Activated T-cell treated with anti-CD3 and anti-CD28 coated beads, Interleukin-2, amount 50 U/mL, for 4 hours (primary cell): ENCODE results near the gene ARHGEF1. TPM values are rescaled to one million over a fixed set of nuclear protein-coding genes. Genes with fewer than 3 reads are reported as not detected.
A peak's percentile ranks its signal among the peaks of the same experiment; 100 is the strongest.
"Not testable (repeated sequence)": the region's sequence is repeated elsewhere in the genome, so short reads cannot be mapped to it uniquely, and the experiment has no call there.

Experiments used
- ATAC-seq, 2 donors: fragments of 200-7000 bp; cut with Tn5 transposase; one replicate each; pipeline ENCODE4 v1.10.0; 2021
- DNase-seq: peaks from one replicate; pipeline ENCODE4 v3.0.0-alpha.2; 2020
- H3K27me3 Mint-ChIP-seq: one replicate; pipeline ENCODE4 v1.8.0; 2021; ENCODE audit warnings: low read depth, mixed read lengths
- H3K36me3 Mint-ChIP-seq: one replicate; pipeline ENCODE4 v1.8.0; 2022; ENCODE audit warnings: mixed read lengths; ENCODE audit not compliant: insufficient read depth
- H3K4me1 Mint-ChIP-seq: one replicate; pipeline ENCODE4 v1.8.0; 2021; ENCODE audit warnings: low read depth, mixed read lengths
- H3K4me3 Mint-ChIP-seq: one replicate; pipeline ENCODE4 v1.8.0; 2021; ENCODE audit warnings: mild to moderate bottlenecking, moderate library complexity, mixed read lengths
- H3K9me3 Mint-ChIP-seq: one replicate; pipeline ENCODE4 v1.8.0; 2021; ENCODE audit warnings: mixed read lengths
- total RNA-seq, 3 donors: library from RNA; stranded (reverse); gene quantifications; one replicate each; pipeline ENCODE4 v1.2.1, GENCODE V29; 2021

The ARHGEF1 gene
- total RNA-seq, 3 donors from 2014 or later = 286 to 314 (median 301) TPM

GRCh38 chr19:41939209-41939608 lies 56.2 kb downstream of the ARHGEF1 start:
- H3K27me3 Mint-ChIP-seq, H3K36me3 Mint-ChIP-seq, DNase-seq, H3K4me3 Mint-ChIP-seq, H3K9me3 Mint-ChIP-seq, ATAC-seq: not testable (repeated sequence)
- peaks cover 49% of the 10 kb centered on the region for H3K4me1 Mint-ChIP-seq

GRCh38 chr19:41939861-41940730 lies 57.1 kb downstream of the ARHGEF1 start:
- no peaks in the 10 kb centered on the region for H3K9me3 Mint-ChIP-seq
- peaks cover 5% of the 10 kb centered on the region for H3K27me3 Mint-ChIP-seq
- peak overlapping the region; percentile 82 for H3K4me3 Mint-ChIP-seq
- ATAC-seq (peak; percentile 15 to 19), DNase-seq (peak; percentile 69)
- peaks cover 49% of the 10 kb centered on the region for H3K4me1 Mint-ChIP-seq
- no peaks in the 10 kb centered on the region for H3K36me3 Mint-ChIP-seq

GRCh38 chr19:41940731-41941409 lies 57.9 kb downstream of the ARHGEF1 start:
- H3K4me1 Mint-ChIP-seq = peaks cover 51% of the 10 kb centered on the region
- DNase-seq (no peak), ATAC-seq (no peak)
- H3K36me3 Mint-ChIP-seq = no peaks in the 10 kb centered on the region
- peak overlapping the region; percentile 82 for H3K4me3 Mint-ChIP-seq
- no peaks in the 10 kb centered on the region for H3K9me3 Mint-ChIP-seq
- peaks cover 5% of the 10 kb centered on the region for H3K27me3 Mint-ChIP-seq

- Mint-ChIP-seq H3K36me3 (no peaks in the 10 kb centered on the region), H3K4me1 (peaks cover 50% of the 10 kb centered on the region), H3K27me3 (peaks cover 5% of the 10 kb centered on the region), H3K4me3 (peak overlapping the region; percentile 43), H3K9me3 (no peaks in the 10 kb centered on the region)
- no peak for ATAC-seq
- no peak for DNase-seq
Measured at GRCh38 chr19:41941410-41942202, 58.6 kb downstream of the ARHGEF1 start.

GRCh38 chr19:41944336-41944735 lies 61.4 kb downstream of the ARHGEF1 start:
- Mint-ChIP-seq H3K36me3 (no peaks in the 10 kb centered on the region), H3K4me3 (no peak overlapping the region), H3K9me3 (no peaks in the 10 kb centered on the region), H3K4me1 (peaks cover 60% of the 10 kb centered on the region), H3K27me3 (peaks cover 3% of the 10 kb centered on the region)
- DNase-seq (no peak), ATAC-seq (no peak)

GRCh38 chr19:41945135-41945766 lies 62.3 kb downstream of the ARHGEF1 start:
- peaks cover 3% of the 10 kb centered on the region for H3K27me3 Mint-ChIP-seq
- ATAC-seq (peak; percentile 95 to 96), DNase-seq (peak; percentile 86)
- H3K4me3 Mint-ChIP-seq = peak overlapping the region; percentile 66
- H3K4me1 Mint-ChIP-seq = peaks cover 60% of the 10 kb centered on the region
- H3K36me3 Mint-ChIP-seq = no peaks in the 10 kb centered on the region
- no peaks in the 10 kb centered on the region for H3K9me3 Mint-ChIP-seq

- H3K36me3 Mint-ChIP-seq = no peaks in the 10 kb centered on the region
- H3K4me3 Mint-ChIP-seq = peak overlapping the region; percentile 56
- ATAC-seq = no peak
- no peak for DNase-seq
- H3K9me3 Mint-ChIP-seq = no peaks in the 10 kb centered on the region
- no peaks in the 10 kb centered on the region for H3K27me3 Mint-ChIP-seq
- peaks cover 57% of the 10 kb centered on the region for H3K4me1 Mint-ChIP-seq
Measured at GRCh38 chr19:41947091-41947490, 64.1 kb downstream of the ARHGEF1 start.

- H3K27me3 Mint-ChIP-seq = no peaks in the 10 kb centered on the region
- H3K36me3 Mint-ChIP-seq = peaks cover 3% of the 10 kb centered on the region
- no peak overlapping the region for H3K4me3 Mint-ChIP-seq
- ATAC-seq (peak; percentile 87 to 89), DNase-seq (peak; percentile 93)
- no peaks in the 10 kb centered on the region for H3K9me3 Mint-ChIP-seq
- H3K4me1 Mint-ChIP-seq = peaks cover 27% of the 10 kb centered on the region
Measured at GRCh38 chr19:41951686-41952172, 68.7 kb downstream of the ARHGEF1 start.

GRCh38 chr19:41955521-41955920 lies 72.5 kb downstream of the ARHGEF1 start:
- Mint-ChIP-seq H3K9me3 (no peaks in the 10 kb centered on the region), H3K4me3 (no peak overlapping the region), H3K27me3 (no peaks in the 10 kb centered on the region), H3K36me3 (peaks cover 3% of the 10 kb centered on the region), H3K4me1 (peaks cover 23% of the 10 kb centered on the region)
- ATAC-seq = no peak
- no peak for DNase-seq

GRCh38 chr19:41956621-41957020 lies 73.6 kb downstream of the ARHGEF1 start:
- peaks cover 3% of the 10 kb centered on the region for H3K36me3 Mint-ChIP-seq
- ATAC-seq (no peak), DNase-seq (no peak)
- H3K9me3 Mint-ChIP-seq = no peaks in the 10 kb centered on the region
- H3K4me3 Mint-ChIP-seq = no peak overlapping the region
- H3K27me3 Mint-ChIP-seq = no peaks in the 10 kb centered on the region
- peaks cover 17% of the 10 kb centered on the region for H3K4me1 Mint-ChIP-seq

Other genes starting within 250 kb of the ARHGEF1 start
- gene CEACAM7, start 194.9 kb upstream of the ARHGEF1 start, total RNA-seq = under 1 TPM in 1 of 3 donors, not detected in 2; 0.25 TPM
- under 1 TPM; 0.30 to 0.46 (median 0.37) TPM for gene CEACAM5, start 174.6 kb upstream of the ARHGEF1 start, total RNA-seq
- under 1 TPM; 0.23 to 0.27 (median 0.26) TPM for gene CEACAM6, start 127.7 kb upstream of the ARHGEF1 start, total RNA-seq
- gene CEACAM3, start 86.6 kb upstream of the ARHGEF1 start, total RNA-seq = not detected
- not detected for gene LYPD4, start 38.5 kb upstream of the ARHGEF1 start, total RNA-seq
- gene DMRTC2, start 38.1 kb upstream of the ARHGEF1 start, total RNA-seq = not detected
- gene RPS19, start 22.9 kb upstream of the ARHGEF1 start, total RNA-seq = 1,000 to 10,000 TPM; 3,437 to 3,718 (median 3,468) TPM
- 1 to 10 TPM; 2.2 to 7.8 (median 2.7) TPM for gene CD79A, start 5.9 kb upstream of the ARHGEF1 start, total RNA-seq
- 1 to 10 TPM in 2 of 3 donors, under 1 TPM in 1; 0.83 to 2.0 (median 1.5) TPM for gene ERFL, start 45.3 kb downstream of the ARHGEF1 start, total RNA-seq
- 10 to 100 TPM; 63.1 to 82.1 (median 70.4) TPM for gene RABAC1, start 76.1 kb downstream of the ARHGEF1 start, total RNA-seq
- 1 to 10 TPM; 2.8 to 4.9 (median 3.7) TPM for gene ATP1A3, start 111.0 kb downstream of the ARHGEF1 start, total RNA-seq
- 1 to 10 TPM in 1 of 3 donors, under 1 TPM in 2; 0.49 to 1.1 (median 0.61) TPM for gene GRIK5, start 187.0 kb downstream of the ARHGEF1 start, total RNA-seq
- gene ZNF574, start 193.0 kb downstream of the ARHGEF1 start, total RNA-seq = 10 to 100 TPM; 19.9 to 20.7 (median 20.6) TPM
- 100 to 1,000 TPM in 1 of 3 donors, 10 to 100 TPM in 2; 83.9 to 123 (median 85.7) TPM for gene POU2F2, start 249.3 kb downstream of the ARHGEF1 start, total RNA-seq